NCI-H345 treated with DMSO at 0.1 percent for 48 hours (cell line): ENCODE measurements around the gene SAMD14.
"Not testable (repeated sequence)": the region's sequence is repeated elsewhere in the genome, so short reads cannot be mapped to it uniquely, and the experiment has no call there.

ENCODE experiments used
- DNase-seq: peaks from one replicate; lab custom pipeline; 2025; ENCODE audit not compliant: unreplicated experiment; lab: John Stamatoyannopoulos, UW

The SAMD14 gene

DNA sequence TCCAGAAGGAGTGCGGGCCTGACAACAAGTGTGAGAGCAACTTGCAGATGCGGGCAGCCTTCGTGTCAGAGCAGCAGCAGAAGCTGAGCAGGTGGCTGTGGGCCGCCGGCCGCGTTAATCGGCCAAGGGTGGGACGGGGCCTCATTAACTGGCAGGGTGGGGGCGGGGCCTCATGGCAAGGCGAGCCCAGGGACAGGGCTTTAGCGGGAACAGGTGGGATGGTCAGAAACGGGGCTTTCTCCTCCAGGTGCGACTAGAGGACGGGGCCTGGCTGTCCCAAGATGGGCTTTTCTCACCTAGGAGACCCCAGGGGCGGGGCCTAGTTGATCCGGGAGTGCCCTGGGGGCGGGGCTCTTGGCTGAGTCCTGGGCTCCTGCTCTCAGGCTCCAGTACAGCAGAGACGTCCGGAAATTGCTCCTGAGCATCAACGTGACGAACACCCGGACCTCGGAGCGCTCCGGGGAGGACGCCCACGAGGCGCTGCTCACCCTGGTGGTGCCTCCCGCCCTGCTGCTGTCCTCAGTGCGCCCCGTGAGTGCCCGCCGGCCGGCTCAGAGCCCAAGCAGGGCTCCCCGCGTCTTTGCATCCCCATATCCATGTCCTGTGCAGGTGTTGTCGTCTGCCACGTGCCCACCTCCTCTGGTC, 53.2 kb downstream of the SAMD14 start:
- no peak for DNase-seq

DNA sequence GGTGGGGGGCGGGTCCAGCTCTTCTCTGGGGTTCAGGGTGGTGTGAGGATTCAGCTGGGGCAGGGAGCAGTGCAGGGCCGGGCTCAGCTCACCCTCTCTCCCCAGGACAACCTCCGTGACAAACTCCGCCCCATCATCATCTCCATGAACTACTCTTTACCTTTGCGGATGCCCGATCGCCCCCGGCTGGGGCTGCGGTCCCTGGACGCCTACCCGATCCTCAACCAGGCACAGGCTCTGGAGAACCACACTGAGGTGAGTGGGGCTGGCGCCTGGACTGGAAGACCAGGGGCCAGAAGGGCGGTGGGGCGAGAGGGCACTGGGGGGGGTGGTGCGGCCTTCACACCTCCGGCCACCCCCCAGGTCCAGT, 53.8 kb downstream of the SAMD14 start:
- DNase-seq = no peak

DNA sequence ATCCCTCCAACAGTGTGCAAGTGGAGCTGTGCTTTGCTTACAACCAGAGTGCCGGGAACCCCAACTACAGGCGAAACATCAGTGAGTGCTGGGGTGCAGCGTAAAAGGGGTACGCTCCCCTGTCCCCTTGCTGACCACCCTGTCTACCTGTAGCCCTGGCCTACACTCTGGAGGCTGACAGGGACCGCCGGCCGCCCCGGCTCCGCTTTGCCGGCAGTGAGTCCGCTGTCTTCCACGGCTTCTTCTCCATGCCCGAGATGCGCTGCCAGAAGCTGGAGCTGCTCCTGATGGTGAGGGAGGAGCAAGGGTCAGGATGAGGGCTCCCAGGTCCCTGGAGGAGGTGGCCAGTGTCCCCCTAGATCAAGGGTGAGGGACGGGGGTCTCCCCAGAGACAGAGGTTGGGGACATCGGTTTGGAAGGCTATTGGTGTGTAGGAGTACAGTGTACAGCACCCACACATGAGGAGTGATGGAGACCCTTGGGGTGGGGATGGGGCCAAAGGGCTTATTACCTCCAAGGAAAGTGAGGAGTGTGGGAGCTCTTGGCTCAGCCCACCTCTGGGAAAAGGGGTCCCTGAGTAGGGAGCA, 54.4 kb downstream of the SAMD14 start:
- DNase-seq = no peak

DNA sequence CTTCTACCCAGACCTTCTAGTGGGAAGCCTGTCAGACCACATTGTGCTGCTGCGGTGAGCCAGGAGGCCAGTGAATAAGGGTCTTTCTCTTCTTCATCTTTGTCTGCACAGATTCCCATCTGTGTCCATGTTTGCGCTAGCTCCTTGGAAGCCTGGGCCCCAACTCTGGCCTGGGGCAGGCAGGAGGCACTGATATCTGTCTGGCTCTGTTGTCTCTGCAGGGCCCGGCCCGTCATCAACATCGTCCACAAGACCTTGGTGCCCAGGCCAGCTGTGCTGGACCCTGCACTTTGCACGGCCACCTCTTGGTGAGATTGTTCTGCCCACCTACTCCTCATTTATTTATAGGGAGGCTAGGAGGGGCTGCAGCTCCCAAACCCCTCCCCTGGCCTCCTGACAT, 55.7 kb downstream of the SAMD14 start:
- no peak for DNase-seq

DNA sequence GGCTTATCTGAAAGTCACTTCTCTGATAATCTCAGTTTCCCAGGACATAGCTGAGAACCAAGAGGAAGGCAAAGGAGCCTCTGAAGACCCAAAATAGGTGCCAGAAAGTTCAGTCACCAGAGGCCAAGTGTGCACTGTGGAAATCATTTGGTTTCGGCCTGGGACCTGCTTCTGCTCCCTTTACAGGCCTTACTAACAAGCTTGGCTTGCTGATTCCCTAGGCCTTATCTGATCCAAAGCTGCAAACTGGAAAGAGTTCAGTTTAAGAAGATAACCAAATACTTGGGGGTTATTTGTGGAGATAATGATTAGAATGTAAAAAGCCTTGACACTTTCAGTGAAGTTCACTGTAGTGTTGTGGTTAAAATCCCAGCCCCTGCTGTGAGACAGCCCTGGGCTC, 57.0 kb downstream of the SAMD14 start:
- no peak for DNase-seq

DNA sequence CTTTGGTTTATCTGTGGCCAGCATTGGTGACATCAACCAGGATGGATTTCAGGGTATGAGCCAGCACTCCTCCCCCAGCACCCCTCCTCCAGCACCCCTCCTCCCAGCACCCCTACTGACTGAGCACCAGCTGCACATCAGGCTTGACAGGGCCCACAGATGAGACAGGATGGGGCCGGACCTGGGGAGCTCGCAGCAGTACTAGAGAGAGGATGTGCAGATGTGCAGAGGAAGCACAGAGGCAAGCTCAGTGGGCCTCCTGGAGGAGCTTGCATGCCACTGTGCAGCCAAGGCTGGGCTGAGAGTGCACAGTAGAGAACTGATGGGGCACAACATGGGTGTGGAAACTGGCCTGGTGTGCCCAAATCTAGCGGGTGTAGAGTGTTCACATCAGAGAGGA, 57.8 kb downstream of the SAMD14 start:
- no peak for DNase-seq

DNA sequence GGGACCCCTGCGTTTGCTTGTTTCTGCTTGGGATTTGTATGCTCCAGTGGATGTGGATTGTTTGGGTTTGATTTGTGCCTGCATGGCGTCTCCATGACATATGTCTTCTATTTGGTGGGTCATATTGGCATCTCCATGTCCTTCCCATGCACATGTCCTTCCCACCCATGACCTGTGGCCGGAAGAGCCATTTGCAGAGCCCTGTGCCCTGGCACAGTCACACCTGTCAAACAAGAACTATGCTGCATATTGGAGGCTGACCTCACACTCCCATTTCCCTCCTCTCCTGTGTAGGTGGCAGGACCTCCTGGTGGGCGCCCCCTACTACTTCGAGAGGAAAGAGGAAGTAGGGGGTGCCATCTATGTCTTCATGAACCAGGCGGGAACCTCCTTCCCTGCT, 58.3 kb downstream of the SAMD14 start:
- DNase-seq = no peak

DNA sequence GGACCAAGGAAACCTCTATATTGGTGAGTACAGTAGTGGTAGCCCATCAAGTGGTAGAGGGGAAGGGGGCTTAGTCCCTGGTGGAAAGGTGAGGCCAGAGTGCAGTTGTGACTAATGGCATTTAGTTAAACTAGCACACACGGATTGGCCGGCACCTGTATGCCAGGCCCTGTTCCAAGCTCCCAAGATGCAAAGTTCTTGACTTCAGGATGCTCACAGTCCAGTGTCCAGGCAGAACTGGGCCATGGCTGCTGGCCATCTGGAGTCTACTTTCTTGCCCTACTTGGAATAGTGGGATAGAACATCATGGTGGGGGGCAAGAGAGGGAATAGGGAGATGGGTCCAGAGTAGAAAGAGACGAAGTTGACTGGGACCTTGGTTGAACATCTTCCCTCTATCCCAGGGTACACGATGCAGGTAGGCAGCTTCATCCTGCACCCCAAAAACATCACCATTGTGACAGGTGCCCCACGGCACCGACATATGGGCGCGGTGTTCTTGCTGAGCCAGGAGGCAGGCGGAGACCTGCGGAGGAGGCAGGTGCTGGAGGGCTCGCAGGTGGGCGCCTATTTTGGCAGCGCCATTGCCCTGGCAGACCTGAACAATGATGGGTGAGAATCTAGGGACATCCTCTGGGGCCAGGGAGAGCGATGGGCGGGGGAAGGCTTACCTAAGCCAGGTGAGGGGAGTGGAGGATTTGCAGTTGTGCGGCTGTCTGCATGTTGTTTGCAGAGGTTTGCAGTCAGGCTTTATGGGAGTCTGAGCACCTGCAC, 58.9 kb downstream of the SAMD14 start:
- DNase-seq = no peak

DNA sequence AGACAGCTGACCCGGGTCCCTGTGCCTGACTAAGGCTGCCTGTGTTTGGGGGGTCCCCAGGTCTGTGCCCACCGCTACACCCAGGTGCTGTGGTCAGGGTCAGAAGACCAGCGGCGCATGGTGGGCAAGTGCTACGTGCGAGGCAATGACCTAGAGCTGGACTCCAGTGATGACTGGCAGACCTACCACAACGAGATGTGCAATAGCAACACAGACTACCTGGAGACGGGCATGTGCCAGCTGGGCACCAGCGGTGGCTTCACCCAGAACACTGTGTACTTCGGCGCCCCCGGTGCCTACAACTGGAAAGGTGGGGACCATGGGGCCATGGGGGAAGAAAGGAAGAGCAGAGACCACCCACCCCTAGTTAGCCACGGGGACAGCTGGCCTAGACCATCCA, 62.0 kb downstream of the SAMD14 start:
- DNase-seq = no peak

DNA sequence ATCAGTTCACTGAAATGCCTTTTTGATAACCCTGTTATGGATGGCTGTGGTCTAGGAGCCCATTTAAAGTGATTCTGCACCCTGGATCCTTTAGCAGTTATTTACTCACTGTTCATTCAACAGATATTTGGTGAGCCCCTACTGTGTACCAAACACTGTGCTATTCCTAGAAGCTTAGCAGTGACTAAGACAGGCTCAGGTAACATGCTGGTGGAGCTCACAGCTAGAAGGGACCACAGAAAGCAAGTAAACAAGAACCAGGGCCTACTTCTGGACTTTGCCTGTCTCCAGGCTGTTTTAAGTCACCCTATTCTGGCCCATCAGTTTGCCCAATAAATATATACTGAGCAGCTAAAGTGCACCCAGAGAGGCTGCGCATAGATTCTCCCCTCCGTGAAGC, 63.0 kb downstream of the SAMD14 start:
- DNase-seq = no peak

DNA sequence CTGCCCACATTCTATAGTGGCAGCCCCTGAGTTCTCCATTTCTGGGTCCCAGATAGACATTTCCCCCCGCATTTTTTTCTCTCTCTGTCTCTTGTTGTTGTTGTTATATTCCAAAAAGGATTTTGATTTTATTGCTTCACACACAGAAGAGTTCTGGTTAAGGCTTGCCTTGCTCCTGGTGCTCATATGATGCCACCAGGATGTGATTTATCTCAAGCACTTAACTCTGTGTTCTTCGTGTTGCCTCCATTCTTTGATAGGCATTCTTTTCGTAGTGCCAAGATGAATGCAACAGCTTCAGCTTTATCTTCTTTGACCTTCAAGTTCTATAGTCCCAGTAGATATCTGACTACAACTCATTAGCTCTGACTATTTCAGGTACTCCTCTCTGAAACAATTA, 64.9 kb downstream of the SAMD14 start:
- no peak for DNase-seq

DNA sequence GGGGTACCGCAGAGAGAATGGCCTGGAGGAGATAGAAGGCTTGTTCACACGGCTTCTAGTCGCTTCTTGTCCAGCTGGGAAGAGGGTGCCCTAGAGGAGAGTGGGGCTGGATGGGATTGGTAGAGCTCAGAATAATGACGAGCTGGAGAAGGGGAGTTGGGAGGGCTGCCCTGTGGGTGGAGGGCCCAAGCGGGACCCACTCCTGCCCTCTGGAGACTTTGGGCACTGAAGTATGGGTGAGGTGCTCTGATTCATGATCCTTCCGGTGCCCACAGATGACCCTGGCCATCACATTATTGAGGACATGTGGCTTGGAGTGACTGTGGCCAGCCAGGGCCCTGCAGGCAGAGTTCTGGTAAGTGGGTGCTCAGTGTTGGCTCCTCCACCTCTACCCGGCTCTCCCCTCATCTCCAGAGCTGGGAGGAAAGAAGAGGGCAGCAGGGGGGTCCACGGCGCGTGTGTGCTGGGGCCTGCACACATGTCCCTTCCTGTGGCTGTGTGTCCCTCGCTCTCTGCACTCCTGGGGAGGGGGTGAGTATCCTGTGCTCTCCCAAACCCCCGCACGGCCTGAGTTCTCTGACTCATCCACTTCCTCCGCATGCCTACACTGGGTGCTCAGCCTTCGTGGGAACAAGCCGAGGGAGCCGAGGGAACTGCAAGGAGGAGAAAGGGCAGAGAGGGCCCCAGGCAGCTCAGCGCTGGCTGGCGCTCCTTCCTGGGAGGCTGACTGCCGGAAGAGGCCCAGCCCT, 65.5 kb downstream of the SAMD14 start:
- no peak for DNase-seq

DNA sequence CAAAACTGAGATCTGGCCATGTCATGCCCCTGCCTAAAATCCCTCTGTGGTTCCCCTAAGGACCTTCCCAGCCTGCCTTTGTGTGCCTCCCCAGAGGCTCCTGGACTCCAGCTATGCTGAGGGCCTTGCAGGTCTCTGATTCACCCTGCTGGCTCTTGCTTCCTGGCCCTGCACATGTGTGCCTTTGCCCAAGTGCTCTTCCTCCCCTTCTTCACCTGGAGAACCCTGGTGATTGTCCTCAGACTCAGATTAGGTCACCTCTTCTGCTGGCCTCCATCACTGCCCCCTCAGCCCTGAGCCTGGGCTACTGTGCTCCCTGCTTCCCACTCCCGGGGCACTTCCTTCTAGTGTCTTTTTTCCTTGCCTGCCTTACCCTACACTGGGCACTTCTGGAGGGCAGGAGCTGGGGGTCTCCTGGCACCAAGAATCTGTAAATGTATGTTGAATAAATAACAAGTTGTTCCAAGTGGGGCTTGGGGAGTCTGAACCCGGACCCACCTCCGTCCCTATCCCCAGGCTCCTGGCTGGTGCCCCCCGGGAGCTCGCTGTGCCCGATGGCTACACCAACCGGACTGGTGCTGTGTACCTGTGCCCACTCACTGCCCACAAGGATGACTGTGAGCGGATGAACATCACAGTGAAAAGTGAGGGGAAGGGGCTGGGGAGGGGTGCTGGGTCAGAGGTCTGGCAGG, 66.3 kb downstream of the SAMD14 start:
- no peak for DNase-seq

DNA sequence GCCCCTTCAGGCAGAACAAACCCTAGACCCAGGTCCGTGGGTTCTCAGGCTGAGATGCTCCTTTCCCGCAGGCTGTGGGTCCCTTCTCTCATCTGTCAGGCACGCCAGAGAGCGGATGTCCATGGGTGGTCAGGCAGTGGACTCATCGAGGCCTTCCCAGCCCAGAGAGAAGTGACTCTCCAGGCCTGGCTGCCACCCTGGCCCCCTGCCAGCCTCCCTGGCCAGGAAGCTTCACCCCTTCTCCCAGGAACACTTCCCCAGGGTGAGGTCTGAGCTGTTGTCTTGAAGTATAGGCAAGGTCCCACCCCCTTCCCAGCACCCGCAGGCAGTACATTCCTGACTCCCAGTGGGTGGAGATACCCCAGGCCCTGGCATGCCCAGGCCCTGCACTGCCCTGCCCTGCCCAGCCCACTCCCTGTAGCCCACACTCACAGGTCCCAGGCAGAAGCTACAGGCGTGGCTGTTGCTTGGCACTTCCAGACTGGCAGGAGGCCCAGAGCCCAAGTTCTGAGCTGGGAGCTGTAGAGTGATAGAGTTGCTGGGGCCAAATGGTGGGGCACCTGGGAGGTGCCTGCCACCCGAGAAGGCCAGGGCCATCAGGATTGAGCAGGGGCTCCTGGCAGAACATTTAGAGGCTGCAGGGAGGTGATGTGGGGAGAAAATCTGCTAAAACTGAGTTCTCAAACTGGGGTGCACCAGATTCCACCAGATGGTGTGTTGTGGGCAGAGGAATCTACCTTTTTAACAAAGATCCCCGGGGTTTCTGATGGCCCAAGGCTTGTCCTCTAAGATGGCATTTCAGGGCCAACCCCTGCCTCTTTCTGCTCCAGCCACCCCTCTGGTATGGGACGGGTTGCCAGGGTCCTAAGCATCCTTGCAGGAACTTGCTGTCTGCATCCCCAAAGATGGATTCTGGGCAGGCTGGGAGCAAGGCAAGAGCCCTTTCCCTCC, 67.4 kb downstream of the SAMD14 start:
- DNase-seq = no peak

DNA sequence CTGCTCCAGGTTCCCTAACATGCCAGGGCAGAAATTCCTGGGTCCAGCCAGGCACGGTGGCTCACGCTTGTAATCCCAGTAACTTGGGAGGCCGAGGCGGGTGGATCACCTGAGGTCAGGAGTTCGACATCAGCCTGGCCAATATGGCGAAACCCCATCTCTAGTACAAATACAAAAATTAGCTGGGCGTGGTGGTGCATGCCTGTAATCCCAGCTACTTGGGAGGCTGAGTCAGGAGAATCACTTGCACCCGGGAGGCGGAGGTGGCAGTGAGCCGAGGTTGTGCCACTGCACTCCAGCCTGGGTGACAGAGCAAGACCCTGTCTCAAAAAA, 68.3 kb downstream of the SAMD14 start:
- not testable (repeated sequence) for DNase-seq

DNA sequence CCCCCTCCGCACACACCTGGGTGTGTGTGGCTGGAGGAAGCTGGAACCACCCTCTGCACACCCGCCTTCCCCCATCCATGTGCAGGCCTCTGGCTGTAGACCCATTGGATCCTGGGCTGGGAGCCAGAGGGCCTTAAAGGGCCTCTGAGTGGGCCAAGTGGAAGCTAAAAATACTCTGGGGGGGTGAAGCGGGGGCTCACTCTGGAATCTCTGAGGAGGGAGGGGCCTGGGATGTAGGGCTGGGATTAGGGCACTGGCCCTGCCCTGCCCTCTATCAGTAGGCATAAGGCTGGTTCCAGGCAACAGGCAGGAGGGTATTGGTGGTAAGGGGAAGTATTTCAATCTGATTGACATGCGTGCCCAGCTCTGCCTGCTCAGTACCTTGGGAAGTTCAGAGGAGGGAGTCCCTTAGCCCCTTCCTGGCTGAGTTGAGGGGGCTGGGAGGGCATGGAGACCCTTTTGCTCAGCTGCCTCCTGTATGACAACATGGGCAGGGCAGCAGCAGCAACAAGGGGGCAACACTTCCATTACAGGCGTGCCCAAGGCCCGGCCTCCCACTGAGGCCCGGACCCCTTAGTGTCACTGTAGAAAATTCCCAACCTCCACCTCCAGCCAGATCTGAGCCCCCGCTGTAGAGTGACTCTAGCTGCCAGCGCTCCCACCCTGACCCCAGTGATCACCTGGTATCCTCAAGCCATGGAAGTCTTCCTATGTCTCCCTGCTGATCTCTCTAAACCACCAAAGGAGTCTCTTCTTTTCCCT, 68.8 kb downstream of the SAMD14 start:
- DNase-seq = no peak
